NCI-H187 (cell line): ENCODE measurements around the gene TVP23B.
"Not testable (repeated sequence)": the region's sequence is repeated elsewhere in the genome, so short reads cannot be mapped to it uniquely, and the experiment has no call there.

Experiments
- DNase-seq, 2 experiments: peaks; one replicate each; lab custom pipeline; 2025; lab: John Stamatoyannopoulos, UW

Gene TVP23B

GRCh38 chr17:18791402-18791801, 10.4 kb downstream of the TVP23B start:
- DNase-seq: not testable (repeated sequence)

- not testable (repeated sequence) for DNase-seq
Observed at GRCh38 chr17:18794841-18795240, 13.9 kb downstream of the TVP23B start.

DNA sequence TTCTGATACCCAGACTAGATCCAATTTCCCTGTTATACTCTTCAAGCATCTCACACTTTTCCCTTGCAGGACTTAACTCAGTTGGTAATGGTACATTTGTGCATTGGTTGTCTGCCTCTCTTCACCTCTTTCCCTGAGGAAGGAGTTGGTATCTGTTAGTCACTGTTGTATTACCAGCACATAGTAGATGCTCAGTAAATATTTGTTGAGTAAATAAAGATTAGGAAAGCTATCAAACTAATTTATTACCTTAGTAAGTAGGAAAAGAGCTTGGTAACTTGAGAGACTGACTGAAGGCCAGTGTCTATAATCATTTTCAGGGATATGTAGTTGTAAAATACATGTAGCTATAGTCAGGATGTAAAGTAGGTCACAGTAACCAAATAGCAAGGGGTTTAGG, 15.9 kb downstream of the TVP23B start:
- DNase-seq: not testable (repeated sequence)

- DNase-seq: not testable (repeated sequence)
Observed at GRCh38 chr17:18803458-18804245, 22.7 kb downstream of the TVP23B start.

DNA sequence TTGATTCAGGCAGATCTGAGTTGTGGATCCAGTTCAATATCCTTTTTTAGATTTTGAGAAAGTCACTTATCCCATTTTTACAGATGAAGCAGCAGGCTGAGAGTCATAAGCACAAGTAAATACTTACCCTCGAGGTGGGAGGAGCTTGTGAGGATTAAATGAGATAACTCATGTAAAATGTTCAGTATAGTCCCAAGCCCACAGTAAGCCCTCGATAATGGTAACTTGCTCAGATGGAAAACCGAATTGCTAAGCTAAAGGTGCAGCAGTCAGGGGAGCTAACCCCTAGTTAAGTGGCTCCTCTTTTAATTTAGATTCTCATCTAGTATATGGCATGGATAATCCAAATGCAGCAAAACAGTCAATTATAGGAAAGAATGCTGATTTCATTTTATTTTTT, 34.9 kb downstream of the TVP23B start:
- DNase-seq: not testable (repeated sequence)

- peak in 1 of 2 experiments; percentile 0 for DNase-seq
Observed at GRCh38 chr17:18816489-18817371, 35.7 kb downstream of the TVP23B start.

DNA sequence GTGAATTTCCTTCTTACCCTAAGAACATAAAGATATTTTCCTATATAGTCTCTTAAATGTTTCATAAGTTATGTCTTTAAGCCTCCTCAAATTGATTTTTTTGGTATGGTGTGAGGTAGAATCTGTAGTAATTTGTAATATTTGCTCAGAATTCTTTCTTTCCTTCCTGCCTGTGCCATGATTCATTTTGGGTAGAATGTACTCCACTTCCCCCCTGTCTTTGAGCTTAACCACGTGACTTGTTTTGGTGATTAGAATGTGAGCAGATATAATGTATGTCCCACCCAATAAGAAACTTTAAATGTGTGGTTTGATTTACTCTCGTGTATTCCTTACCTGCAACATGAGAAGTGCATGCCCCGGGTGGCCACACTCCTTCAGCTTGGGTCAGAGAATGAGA, 40.4 kb downstream of the TVP23B start:
- not testable (repeated sequence) for DNase-seq

DNA sequence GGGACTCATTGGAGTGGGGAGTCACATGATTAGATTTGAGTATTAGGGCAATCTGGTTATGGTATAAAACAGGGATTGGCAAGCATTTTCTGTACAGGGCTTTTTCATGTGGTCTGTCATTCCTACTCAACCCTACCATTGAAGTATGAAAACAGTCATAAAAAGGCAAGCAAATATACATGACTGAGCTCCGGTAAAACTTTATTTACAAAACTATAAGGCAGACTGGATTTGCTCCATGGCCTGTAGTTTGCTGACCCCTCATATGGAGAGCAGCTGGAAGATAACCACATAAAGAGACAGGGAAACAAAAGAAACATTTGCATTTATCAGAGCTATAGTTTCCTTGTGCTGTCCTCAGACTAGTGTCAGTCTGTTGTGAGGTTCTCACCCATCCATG, 46.6 kb downstream of the TVP23B start:
- DNase-seq: not testable (repeated sequence)

DNA sequence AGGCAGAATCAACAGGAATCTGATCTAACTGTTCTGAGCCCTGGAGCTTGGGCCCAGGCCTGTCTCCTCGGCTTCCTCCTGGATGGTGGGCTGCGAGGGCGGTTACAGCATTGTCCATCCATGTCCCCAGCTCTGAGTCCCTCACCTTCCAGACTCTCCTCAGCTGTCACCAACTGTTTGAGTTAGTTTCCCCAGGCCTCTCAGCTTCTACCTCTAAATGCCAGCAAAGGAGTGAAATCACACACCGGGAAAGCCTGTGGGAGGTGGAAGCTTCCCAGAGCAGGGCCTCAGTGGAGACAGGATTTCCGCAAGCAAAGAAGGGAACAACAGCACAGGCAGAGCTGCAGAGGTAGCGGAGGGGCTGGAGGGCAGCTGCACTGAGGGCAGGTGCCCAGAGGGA, 67.5 kb downstream of the TVP23B start:
- no peak for DNase-seq

GRCh38 chr17:18850679-18851078, 69.7 kb downstream of the TVP23B start:
- no peak for DNase-seq

DNA sequence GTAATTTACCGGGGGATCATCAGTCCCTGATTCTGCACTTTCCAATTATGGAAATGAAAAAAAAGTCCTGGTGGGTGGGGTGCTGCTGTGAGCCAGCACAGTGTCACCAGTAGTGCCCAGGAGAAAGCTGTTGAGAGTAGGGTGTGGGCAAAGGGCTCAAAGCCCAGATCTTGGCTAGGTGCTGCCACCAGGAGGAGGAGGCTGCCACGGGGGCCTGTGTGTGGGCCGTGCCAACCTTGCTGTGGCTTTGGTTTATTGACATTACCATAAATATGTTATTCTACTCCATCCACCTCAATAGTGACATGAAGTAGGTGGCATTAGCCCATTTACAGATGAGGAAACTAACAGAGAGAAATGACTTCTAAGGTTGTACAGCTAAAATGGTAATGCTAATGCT, 70.2 kb downstream of the TVP23B start:
- no peak for DNase-seq

GRCh38 chr17:18854956-18855355, 74.0 kb downstream of the TVP23B start:
- DNase-seq: no peak

DNA sequence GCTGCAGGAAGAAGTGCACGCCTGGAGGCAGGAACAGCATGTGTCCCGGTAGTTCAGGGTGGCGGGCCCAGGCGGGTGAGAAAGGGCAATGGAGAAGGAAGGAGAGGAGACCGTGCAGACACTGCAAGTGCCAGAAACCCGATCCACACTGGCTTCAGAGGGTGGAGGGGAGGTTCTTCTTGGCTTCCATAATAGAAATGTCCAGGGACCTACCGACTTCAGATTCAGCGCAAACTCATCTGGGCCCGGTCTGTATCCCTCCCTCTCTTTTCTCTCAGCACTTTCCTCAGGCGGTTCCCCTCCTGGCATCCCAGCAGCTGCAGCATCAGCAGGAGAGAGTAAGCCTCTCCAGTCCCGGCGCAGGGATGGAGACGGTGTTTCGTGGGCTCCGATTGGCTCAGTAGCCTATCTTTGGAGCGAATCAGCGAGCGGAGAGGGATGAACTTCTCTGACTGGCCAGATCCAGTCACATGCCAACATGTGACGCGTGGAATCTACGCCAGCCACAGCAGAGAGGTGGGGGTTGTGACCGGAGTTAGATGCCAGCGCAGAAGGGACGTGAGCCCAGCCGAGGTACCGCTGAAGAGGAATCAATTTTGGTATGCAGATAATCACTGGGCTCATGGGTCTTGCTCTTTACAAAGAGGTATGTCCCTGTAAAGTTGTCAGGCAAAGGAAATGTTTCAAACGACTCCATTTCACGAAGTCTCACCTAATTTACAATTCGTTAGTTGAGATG, 75.0 kb downstream of the TVP23B start:
- peak; percentile 31 to 66 for DNase-seq
